Gastroesophageal sphincter (tissue), 4 donors: Measurements from ENCODE around the gene PEX3. TPM values are rescaled to one million over a fixed set of nuclear protein-coding genes. Genes with fewer than 3 reads are reported as not detected.

Experiments
- ATAC-seq: fragments of 150-250 bp; one replicate; pipeline ENCODE4 v1.9.1; 2016; ENCODE audit warnings: mild to moderate bottlenecking, moderate library complexity
- H3K27ac ChIP-seq, 4 donors: fragments of 200-600 bp; sonication (generic) in 3 of 4; 1 replicate in 3 of 4; 2 replicates in 1 of 4; pipeline ENCODE4 v1.5.1; 2016 to 2019
- H3K27me3 ChIP-seq: fragments of 200-600 bp; sonication (generic); one replicate; pipeline ENCODE4 v1.5.1; 2019
- H3K36me3 ChIP-seq, 2 donors: fragments of 200-600 bp; sonication (generic); one replicate each; pipeline ENCODE4 v1.5.1; 2019; ENCODE audit warnings: control low read depth in 1 of 2
- H3K4me1 ChIP-seq, 3 donors: fragments of 200-600 bp; sonication (generic); 1 replicate in 2 of 3; 2 replicates in 1 of 3; pipeline ENCODE4 v1.5.1; 2016 to 2019; ENCODE audit warnings: control low read depth in 2 of 3
- H3K4me3 ChIP-seq, 2 donors: fragments of 200-600 bp; sonication (generic); one replicate each; pipeline ENCODE4 v1.5.1; 2019; ENCODE audit warnings: mild to moderate bottlenecking in 1 of 2, moderate library complexity in 1 of 2
- H3K9me3 ChIP-seq, 3 donors: fragments of 200-600 bp; sonication (generic); one replicate each; pipeline ENCODE4 v1.5.1; 2017 to 2019; ENCODE audit warnings: control low read depth in 2 of 3
- EP300 ChIP-seq: sonication (generic); formaldehyde crosslinking; IDR thresholded peaks from one replicate; pipeline ENCODE4 v1.6.1; 2017; ENCODE audit warnings: antibody characterized with exemption, mild to moderate bottlenecking
- POLR2A ChIP-seq, 2 donors: fragments of 450-650 bp; IDR thresholded peaks; one replicate each; pipeline ENCODE4 v1.6.1; 2017; ENCODE audit warnings: antibody characterized with exemption in 2 of 2, mild to moderate bottlenecking in 2 of 2, moderate library complexity in 1 of 2
- POLR2AphosphoS5 ChIP-seq: sonication (generic); formaldehyde crosslinking; IDR thresholded peaks from one replicate; pipeline ENCODE4 v1.6.1; 2017; ENCODE audit warnings: antibody characterized with exemption
- WGBS, 2 donors: methylation state at CpG; one replicate each; pipeline ENCODE4 v1.1.5; 2018; ENCODE audit warnings: low coverage in 1 of 2; 5-methylcytosine and 5-hydroxymethylcytosine counted together
- total RNA-seq, 4 donors: library from RNA; depleted of rRNA; stranded (reverse); fragments of >200 nt; gene quantifications; one replicate each; pipeline ENCODE4 v1.1.0, GENCODE V29; 2016
- TF ChIP-seq, protein P1 (sequence below), 4 experiments: fragments of 200-600 bp in 2 of 4; fragments of 450-650 bp in 2 of 4; sonication (generic) in 1 of 4; IDR thresholded peaks; one replicate each; pipeline ENCODE4 v1.5.1; 2017 to 2019; ENCODE audit warnings: antibody characterized with exemption in 4 of 4, mild to moderate bottlenecking in 2 of 4, moderate library complexity in 2 of 4

PEX3 gene
- total RNA-seq, 4 donors from 2014 or later: 12.5 to 20.4 (median 16.6) TPM

- ATAC-seq: no peak
- Histone ChIP-seq H3K36me3 (peaks cover 0 to 43% of the 10 kb centered on the region in 2 donors), H3K4me1 (no peaks in the 10 kb centered on the region), H3K27me3 (no peaks in the 10 kb centered on the region), H3K27ac (no peak overlapping the region), H3K9me3 (no peaks in the 10 kb centered on the region), H3K4me3 (no peak overlapping the region)
- TF ChIP-seq EP300 (no peak), POLR2AphosphoS5 (no peak), POLR2A (IDR thresholded peaks at IDR 0.05) (no peak)
- TF ChIP-seq, protein P1, sequence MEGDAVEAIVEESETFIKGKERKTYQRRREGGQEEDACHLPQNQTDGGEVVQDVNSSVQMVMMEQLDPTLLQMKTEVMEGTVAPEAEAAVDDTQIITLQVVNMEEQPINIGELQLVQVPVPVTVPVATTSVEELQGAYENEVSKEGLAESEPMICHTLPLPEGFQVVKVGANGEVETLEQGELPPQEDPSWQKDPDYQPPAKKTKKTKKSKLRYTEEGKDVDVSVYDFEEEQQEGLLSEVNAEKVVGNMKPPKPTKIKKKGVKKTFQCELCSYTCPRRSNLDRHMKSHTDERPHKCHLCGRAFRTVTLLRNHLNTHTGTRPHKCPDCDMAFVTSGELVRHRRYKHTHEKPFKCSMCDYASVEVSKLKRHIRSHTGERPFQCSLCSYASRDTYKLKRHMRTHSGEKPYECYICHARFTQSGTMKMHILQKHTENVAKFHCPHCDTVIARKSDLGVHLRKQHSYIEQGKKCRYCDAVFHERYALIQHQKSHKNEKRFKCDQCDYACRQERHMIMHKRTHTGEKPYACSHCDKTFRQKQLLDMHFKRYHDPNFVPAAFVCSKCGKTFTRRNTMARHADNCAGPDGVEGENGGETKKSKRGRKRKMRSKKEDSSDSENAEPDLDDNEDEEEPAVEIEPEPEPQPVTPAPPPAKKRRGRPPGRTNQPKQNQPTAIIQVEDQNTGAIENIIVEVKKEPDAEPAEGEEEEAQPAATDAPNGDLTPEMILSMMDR (IDR thresholded peaks at IDR 0.05): no peak
- 97% methylated on average over 7 of the region's 8 CpGs; no CpG with 5 or more reads in 1 of the 2 donors for WGBS, 2 donors
Measured at GRCh38 chr6:143490775-143491174, 40.2 kb downstream of the PEX3 start.

DNA sequence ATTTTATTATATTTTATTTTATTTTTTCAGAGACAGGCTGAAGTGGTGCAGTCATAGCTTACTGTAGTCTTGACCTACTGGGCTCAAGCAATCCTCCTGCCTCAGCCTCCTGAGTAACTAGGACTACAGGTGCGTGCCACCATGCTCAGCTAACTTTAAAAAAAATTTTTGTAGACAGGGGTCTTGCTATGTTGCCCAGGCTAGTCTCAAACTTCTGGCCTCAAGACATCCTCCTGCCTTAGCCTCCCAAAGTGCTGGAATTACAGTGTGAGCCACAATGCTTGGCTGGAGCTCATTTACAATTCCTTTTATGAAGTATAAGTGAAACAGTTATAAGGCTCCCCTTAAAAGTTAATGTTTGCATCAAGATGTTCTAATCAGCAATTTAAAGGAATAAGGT lies 46.4 kb downstream of the PEX3 start:
- no peak for ATAC-seq
- TF ChIP-seq EP300: no peak
- no peak for TF ChIP-seq POLR2AphosphoS5
- no peak for TF ChIP-seq POLR2A (IDR thresholded peaks at IDR 0.05)
- TF ChIP-seq, protein P1 (IDR thresholded peaks at IDR 0.05): no peak
- 100% methylated on average over 1 of the region's 1 CpG for WGBS, 2 donors

GRCh38 chr6:143498428-143498827 lies 47.8 kb downstream of the PEX3 start:
- TF ChIP-seq EP300 (no peak), POLR2AphosphoS5 (no peak), POLR2A (IDR thresholded peaks at IDR 0.05) (no peak)
- TF ChIP-seq, protein P1 (IDR thresholded peaks at IDR 0.05): no peak
- no peaks in the 10 kb centered on the region for H3K4me1 ChIP-seq
- no peaks in the 10 kb centered on the region for H3K9me3 ChIP-seq
- H3K36me3 ChIP-seq: peaks cover 0 to 100% of the 10 kb centered on the region in 2 donors
- no peaks in the 10 kb centered on the region for H3K27me3 ChIP-seq
- no peak for ATAC-seq
- no peak overlapping the region for H3K4me3 ChIP-seq
- WGBS, 2 donors: 90 to 93% methylated on average over 4 of the region's 4 CpGs
- no peak overlapping the region for H3K27ac ChIP-seq

More for the DNA sequence above, 46.4 kb downstream of the PEX3 start:
- Histone ChIP-seq H3K4me3 (no peak overlapping the region), H3K27me3 (no peaks in the 10 kb centered on the region), H3K9me3 (no peaks in the 10 kb centered on the region), H3K27ac (no peak overlapping the region), H3K36me3 (peaks cover 0 to 89% of the 10 kb centered on the region in 2 donors), H3K4me1 (no peaks in the 10 kb centered on the region)

DNA sequence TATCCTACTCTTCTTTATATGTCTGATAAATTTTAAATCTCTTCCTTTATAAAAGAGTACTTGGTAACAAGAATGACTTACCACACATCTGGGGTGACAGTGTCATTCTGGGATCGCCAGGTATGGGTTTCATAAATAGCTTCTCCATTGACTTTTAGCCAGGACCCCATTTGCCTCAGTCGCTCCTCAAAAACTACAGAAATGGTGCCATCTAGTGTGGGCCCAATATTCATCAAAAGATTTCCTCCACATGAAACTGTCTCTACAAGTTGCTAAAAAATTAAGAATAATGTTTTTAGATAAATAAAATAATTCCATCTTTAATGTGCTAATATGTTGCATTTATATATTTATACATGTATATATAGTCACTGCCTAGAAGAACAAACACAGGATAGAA lies 51.2 kb downstream of the PEX3 start:
- no peak for TF ChIP-seq POLR2A (IDR thresholded peaks at IDR 0.05)
- TF ChIP-seq, protein P1 (IDR thresholded peaks at IDR 0.05): no peak
- TF ChIP-seq POLR2AphosphoS5: no peak
- TF ChIP-seq EP300: no peak
- no peak for ATAC-seq
- no peaks in the 10 kb centered on the region for H3K9me3 ChIP-seq
- no peak overlapping the region for H3K4me3 ChIP-seq
- H3K27ac ChIP-seq: no peak overlapping the region
- no peaks in the 10 kb centered on the region for H3K27me3 ChIP-seq
- 76 to 89% methylated on average over 2 of the region's 2 CpGs for WGBS, 2 donors
- H3K4me1 ChIP-seq: no peaks in the 10 kb centered on the region
- peaks cover 0 to 93% of the 10 kb centered on the region in 2 donors for H3K36me3 ChIP-seq

- WGBS, 2 donors: 88 to 93% methylated on average over 1 of the region's 1 CpG
- H3K36me3 ChIP-seq: peaks cover 0 to 75% of the 10 kb centered on the region in 2 donors
- H3K27ac ChIP-seq: no peak overlapping the region
- H3K27me3 ChIP-seq: no peaks in the 10 kb centered on the region
- ATAC-seq: no peak
- H3K4me3 ChIP-seq: no peak overlapping the region
- TF ChIP-seq POLR2AphosphoS5: no peak
- no peak for TF ChIP-seq POLR2A (IDR thresholded peaks at IDR 0.05)
- TF ChIP-seq EP300: no peak
- TF ChIP-seq, protein P1 (IDR thresholded peaks at IDR 0.05): no peak
- H3K9me3 ChIP-seq: no peaks in the 10 kb centered on the region
- peaks cover 0 to 10% (median 0%) of the 10 kb centered on the region in 3 donors for H3K4me1 ChIP-seq
Measured at GRCh38 chr6:143504369-143504768, 53.8 kb downstream of the PEX3 start.
